ENCODE measurements around the gene HS6ST2. TPM values are rescaled to one million over a fixed set of nuclear protein-coding genes. Genes with fewer than 3 reads are reported as not detected.
A peak's percentile ranks its signal among the peaks of the same experiment; 100 is the strongest.
"Not testable (repeated sequence)": the region's sequence is repeated elsewhere in the genome, so short reads cannot be mapped to it uniquely, and the experiment has no call there.

Gene HS6ST2
- total RNA-seq, 1 donor from 2014 or later, result 1.1 TPM

- Mint-ChIP-seq H3K9me3 (ENCODE audit: unreplicated experiment) (no peaks in the 10 kb centered on the region), H3K4me1 (ENCODE audit: unreplicated experiment) (no peaks in the 10 kb centered on the region), H3K4me3 (ENCODE audit: unreplicated experiment) (no peak overlapping the region), H3K27me3 (ENCODE audit: unreplicated experiment) (no peaks in the 10 kb centered on the region), H3K27ac (ENCODE audit: unreplicated experiment) (no peak overlapping the region), H3K36me3 (ENCODE audit: low read depth, unreplicated experiment) (no peaks in the 10 kb centered on the region)
- no peak for DNase-seq (ENCODE audit: low spot score)
- no peak for TF ChIP-seq CTCF (IDR thresholded peaks at IDR 0.05; ENCODE audit: unreplicated experiment)
Measured at GRCh38 chrX:132900633-132901293, 57.7 kb downstream of the HS6ST2 start.

GRCh38 chrX:132887569-132887968, 70.9 kb downstream of the HS6ST2 start:
- Mint-ChIP-seq H3K4me3 (ENCODE audit: unreplicated experiment) (no peak overlapping the region), H3K27me3 (ENCODE audit: unreplicated experiment) (peaks cover 2% of the 10 kb centered on the region), H3K9me3 (ENCODE audit: unreplicated experiment) (no peaks in the 10 kb centered on the region), H3K36me3 (ENCODE audit: low read depth, unreplicated experiment) (no peaks in the 10 kb centered on the region), H3K27ac (ENCODE audit: unreplicated experiment) (no peak overlapping the region), H3K4me1 (ENCODE audit: unreplicated experiment) (no peaks in the 10 kb centered on the region)
- no peak for DNase-seq (ENCODE audit: low spot score)
- no peak for TF ChIP-seq CTCF (IDR thresholded peaks at IDR 0.05; ENCODE audit: unreplicated experiment)

GRCh38 chrX:132883358-132883915, 75.0 kb downstream of the HS6ST2 start:
- no peak for DNase-seq (ENCODE audit: low spot score)
- Mint-ChIP-seq H3K27me3 (ENCODE audit: unreplicated experiment) (peaks cover 2% of the 10 kb centered on the region), H3K27ac (ENCODE audit: unreplicated experiment) (no peak overlapping the region), H3K4me1 (ENCODE audit: unreplicated experiment) (no peaks in the 10 kb centered on the region), H3K4me3 (ENCODE audit: unreplicated experiment) (no peak overlapping the region), H3K9me3 (ENCODE audit: unreplicated experiment) (no peaks in the 10 kb centered on the region), H3K36me3 (ENCODE audit: low read depth, unreplicated experiment) (no peaks in the 10 kb centered on the region)
- no peak for TF ChIP-seq CTCF (IDR thresholded peaks at IDR 0.05; ENCODE audit: unreplicated experiment)

- H3K9me3 Mint-ChIP-seq (ENCODE audit: unreplicated experiment); H3K4me3 Mint-ChIP-seq (ENCODE audit: unreplicated experiment); DNase-seq (ENCODE audit: low spot score); H3K36me3 Mint-ChIP-seq (ENCODE audit: low read depth, unreplicated experiment); H3K27me3 Mint-ChIP-seq (ENCODE audit: unreplicated experiment); H3K27ac Mint-ChIP-seq (ENCODE audit: unreplicated experiment): not testable (repeated sequence)
- peaks cover 15% of the 10 kb centered on the region for H3K4me1 Mint-ChIP-seq (ENCODE audit: unreplicated experiment)
Measured at GRCh38 chrX:132880753-132881152, 77.7 kb downstream of the HS6ST2 start.

- Mint-ChIP-seq H3K36me3 (ENCODE audit: low read depth, unreplicated experiment) (no peaks in the 10 kb centered on the region), H3K27me3 (ENCODE audit: unreplicated experiment) (peaks cover 1% of the 10 kb centered on the region), H3K27ac (ENCODE audit: unreplicated experiment) (no peak overlapping the region), H3K4me3 (ENCODE audit: unreplicated experiment) (no peak overlapping the region), H3K9me3 (ENCODE audit: unreplicated experiment) (no peaks in the 10 kb centered on the region), H3K4me1 (ENCODE audit: unreplicated experiment) (peaks cover 21% of the 10 kb centered on the region)
- no peak for TF ChIP-seq CTCF (IDR thresholded peaks at IDR 0.05; ENCODE audit: unreplicated experiment)
- DNase-seq (ENCODE audit: low spot score), result peak; percentile 7
Measured at GRCh38 chrX:132877954-132878536, 80.4 kb downstream of the HS6ST2 start.

All from endothelial cell (in vitro differentiated cells).